DMS53 treated with DMSO at 0.1 percent for 48 hours (cell line): ENCODE results near the gene PTK7.

Experiments
- DNase-seq: peaks from one replicate; lab custom pipeline; 2025; ENCODE audit not compliant: unreplicated experiment; lab: John Stamatoyannopoulos, UW

The PTK7 gene

GRCh38 chr6:43086022-43086658, 10.0 kb downstream of the PTK7 start:
- no peak for DNase-seq

GRCh38 chr6:43088654-43089056, 12.5 kb downstream of the PTK7 start:
- no peak for DNase-seq

DNA sequence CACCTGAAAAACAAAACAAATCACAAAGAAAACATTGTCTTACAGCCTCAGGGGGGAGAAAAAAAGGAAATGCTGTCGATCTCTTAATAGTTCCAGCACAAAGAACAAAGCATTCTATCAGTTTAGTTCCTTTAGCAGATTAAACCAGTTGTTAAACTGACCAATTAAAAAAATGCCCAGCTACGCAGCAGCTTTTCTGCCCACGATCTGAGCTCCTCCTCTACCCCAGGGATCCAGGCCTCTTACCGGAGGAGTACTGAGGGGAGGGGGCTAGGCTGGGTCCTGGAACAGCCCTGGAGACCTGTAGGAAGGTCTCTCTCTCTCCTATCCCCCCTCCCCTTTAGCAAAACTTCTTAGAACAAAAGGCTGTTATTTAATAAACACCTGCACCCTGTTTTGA, 13.4 kb downstream of the PTK7 start:
- no peak for DNase-seq

DNA sequence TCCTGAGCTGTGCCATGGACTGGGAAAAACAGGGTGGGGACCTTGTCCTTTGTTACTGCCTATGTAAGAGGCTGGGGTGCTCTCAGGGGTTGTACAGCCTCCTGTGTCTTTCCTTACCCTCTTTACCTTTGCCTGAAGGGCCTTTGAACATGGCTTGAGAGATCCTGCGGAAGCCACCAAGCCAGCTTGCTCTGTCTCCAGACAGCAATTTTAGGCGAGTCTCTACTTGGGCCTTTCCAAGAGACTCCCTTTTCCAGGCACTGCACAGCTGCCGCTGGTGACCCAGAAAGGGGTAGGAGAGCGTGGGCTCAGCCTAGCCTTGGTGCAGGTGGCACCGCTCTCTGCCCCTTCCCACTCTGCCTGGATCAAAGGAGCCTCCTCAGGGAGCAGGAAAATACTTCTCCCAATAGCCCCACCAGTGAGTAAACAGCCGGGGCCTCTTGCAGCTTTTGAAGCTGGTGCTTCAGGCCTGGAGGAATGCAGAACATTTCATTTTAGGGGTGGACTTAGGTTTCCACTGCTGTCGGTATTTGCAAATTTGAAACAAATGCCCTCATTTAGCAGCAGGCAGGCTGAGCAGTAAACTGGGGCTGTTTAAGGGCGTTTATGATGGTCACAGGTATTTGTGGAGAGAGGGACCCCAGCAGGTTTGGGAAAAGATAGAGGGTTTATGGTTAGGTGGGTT, 13.9 kb downstream of the PTK7 start:
- DNase-seq, result no peak

GRCh38 chr6:43090559-43090956, 14.4 kb downstream of the PTK7 start:
- no peak for DNase-seq

DNA sequence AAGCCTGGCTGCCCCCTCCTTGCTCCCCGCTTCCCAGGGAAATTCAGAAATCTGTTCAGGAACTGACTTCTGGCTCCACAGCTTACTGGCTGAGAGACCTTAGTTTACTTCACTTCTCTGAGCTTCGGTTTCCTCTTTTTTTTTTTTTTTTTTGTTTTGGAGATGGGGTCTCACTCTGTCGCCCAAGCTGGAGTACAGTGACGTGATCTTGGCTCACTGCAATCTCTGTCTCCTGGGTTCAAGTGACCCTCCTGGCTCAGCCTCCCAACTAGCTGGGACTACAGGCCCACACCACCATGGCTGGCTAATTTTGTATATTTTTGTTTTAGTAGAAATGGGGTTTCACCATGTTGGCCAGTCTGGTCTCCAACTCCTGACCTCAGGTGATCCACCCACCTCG, 14.9 kb downstream of the PTK7 start:
- DNase-seq, result no peak

DNA sequence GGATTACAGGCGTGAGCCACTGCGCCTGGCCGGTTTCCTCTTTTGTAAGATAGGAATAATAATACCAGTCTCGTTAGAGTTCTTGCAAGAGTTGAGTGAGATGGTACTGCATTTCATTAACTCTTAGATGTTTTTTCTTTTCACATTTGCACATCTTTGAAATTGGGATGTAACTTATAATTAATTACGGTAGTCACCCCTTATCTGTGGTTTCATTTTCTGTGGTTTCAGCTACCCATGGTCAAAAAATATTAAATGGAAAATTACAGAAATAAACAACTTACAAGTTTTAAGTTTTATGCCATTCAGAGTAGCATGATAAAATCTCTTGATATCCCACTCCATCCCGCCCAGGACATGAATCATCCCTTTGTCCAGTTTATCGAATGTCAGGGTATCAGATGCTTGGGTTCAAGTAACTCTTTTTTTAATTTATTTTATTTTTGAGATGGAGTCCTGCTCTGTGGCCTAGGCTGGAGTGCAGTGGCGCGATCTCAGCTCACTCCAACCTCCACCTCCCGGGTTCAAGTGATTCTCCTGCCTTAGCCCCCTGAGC, 15.4 kb downstream of the PTK7 start:
- DNase-seq, result no peak

- DNase-seq, result no peak
These were observed 16.5 kb downstream of the PTK7 start for GRCh38 chr6:43092635-43093034.

DNA sequence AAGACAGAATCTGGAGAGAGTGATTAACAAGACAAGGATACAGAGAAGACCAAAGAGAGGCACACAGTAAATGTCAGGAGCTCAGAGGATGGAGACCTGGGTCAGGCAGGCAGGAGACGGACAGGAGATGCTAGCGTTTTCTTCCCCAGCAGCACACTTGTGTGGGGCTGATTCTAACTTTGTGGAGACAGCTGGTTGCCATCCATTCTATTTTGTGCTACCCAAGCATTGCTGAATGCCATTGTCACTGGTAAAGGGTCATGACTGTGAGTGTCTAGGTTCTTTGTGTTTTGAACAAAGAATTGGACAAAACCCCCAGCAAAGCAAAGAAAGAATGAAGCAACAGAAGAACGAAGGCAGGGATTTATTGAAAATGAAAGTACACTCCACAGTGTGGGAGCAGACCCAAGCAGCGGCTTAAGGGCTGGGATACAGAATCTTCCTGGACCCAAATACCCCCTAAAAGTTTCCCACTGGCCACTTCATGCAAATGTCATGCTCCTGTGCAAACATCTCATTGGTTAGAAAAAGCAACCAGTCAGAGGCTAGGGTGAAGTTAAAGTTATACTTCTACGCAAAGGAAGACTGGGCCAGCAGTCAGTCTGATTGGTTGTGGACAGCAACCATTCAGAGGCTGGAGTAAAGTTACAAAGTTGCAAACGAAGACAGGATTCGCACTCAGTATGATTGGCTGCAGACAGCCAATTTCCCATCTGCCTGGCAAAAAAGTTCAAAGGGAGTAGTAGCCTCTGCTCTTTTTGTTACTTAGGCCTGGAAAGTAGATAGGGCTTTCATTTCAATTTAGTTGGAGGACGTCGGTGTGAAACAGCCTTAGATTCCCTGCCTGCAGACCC, 17.5 kb downstream of the PTK7 start:
- DNase-seq, result no peak

DNA sequence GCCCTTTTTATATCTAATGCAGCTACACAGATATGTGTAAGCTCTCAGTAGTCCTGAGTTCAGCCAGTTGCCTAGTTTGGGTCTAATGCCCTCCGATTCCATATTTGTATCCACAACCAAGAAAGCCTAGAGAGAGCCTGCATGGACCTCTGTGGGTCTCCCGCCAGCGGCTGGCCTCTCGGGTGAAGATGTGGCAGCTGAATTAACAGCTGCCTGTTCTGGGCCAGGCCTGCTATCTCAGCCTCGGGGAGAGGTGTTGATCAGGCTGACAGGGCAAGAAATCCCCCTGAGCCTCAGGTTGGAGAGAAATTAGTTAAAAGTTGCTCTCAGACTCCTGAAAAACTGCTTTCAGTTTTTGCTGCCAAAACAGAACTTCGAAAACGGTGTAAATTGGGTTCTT, 19.8 kb downstream of the PTK7 start:
- no peak for DNase-seq

DNA sequence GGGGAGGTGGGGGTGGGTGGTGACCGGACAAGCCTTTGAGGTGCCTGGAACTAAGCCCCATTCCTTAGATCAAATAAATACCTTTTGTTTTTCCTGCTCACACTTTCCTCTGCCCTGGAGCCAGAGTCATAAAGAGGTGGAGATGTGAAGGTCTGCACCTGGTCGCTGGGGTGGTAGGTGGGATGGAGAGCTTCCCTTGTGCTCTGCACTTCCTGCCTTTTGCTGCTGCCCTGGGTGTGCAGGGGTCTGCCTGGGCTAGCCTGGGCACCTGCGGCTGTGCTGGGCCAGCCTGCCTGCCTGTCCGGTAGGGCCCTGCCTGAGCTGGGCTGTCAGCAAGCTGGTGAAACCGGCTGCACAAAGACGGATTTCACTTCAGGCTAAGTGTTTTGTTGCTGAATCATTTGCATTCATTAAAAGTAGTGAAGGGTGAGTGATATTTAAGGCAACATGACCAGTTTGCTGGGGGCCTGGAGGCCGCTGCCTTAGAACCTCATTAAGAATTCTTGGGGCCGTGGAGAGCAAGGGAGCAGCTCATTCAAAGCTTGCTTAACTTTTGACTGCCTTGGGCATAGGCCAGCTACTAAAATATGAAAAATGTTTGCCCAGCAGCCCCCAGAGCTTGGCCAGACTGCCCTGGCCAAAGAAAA, 20.5 kb downstream of the PTK7 start:
- DNase-seq, result no peak

- no peak for DNase-seq
These were observed 21.0 kb downstream of the PTK7 start for GRCh38 chr6:43097098-43097489.

DNA sequence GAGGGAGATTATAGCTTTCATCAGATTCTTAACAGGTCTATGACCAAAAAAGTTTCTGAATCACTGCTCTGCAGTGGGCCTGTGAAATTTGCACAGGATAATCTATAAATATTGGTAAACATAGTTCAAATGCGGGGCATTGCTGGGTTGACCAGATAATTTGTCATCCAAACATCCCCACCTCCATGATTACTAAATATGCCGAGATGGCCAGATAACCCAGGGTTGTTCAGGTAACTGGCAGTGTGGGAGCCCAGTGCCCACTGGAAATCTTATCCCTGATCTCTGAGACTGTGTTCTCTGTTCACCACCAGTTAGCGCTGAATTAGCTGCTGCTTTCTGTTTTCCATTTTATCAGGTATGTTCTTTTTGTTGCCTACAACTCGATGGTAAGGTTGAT, 21.4 kb downstream of the PTK7 start:
- no peak for DNase-seq

- DNase-seq, result no peak
These were observed 25.4 kb downstream of the PTK7 start for GRCh38 chr6:43101497-43101896.

GRCh38 chr6:43103253-43103876, 27.3 kb downstream of the PTK7 start:
- DNase-seq, result no peak

DNA sequence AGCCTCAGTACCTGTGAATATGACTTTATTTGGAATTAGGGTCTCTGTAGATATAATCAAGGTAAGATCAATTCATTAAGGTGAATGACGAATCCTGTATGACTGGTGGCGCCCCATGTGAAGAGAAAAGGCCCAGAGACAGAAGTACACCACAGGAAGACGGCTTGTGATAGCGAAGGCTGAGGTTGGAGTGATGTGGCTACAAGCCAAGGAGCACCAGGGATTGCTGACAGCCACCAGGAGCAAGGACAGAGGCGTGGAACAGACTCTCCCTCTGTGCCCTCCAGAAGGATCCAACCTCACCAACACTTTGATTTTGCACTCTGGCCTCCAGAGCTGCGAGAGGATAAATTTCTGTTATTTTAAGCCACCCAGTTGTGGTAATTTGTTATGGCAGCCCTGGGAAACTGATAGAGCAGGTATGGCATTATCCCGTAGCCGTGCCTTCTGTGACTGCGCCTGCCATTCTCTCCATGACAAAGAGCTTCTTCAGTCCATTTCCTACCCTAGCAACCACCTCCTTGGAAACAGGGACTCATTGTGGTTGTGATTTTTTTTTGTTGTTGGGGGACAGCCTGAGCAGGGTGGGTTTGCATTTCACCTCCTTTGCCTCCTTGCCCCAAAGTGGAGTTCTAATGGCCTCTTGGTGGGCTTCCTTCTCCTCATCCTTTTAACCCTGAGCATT, 29.6 kb downstream of the PTK7 start:
- no peak for DNase-seq

DNA sequence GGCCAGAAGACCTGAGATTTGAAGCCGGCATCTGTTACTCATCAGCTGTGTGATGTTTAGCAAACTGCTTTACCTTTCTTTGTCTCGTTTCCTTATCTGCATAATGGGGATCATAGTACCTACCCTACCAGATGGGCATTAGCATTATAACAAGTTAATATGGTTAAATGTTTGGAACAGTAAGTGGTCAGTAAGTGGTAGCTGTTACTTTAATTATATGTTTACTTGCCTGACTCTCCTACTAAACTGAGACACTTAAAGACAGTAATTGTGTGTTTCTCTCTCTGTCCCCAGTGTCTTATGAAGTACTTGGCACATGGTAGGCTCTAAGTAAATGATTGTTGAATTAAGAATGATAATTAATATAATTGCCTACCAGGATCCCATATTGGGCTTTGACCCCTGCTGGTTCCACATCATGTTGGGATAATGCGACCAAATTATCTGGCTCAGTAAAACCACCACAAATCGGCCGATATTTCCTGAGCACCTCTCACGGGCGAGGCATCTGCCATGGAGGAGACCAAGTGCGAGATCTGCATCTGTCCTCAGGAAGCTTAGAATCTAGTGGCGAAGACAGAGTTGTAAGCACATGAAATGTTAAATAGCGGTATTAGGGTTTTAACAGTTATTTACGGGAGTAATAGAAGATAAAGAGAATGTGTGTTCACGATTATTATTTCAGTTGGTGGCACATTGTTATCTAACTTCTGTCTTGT, 31.4 kb downstream of the PTK7 start:
- no peak for DNase-seq

DNA sequence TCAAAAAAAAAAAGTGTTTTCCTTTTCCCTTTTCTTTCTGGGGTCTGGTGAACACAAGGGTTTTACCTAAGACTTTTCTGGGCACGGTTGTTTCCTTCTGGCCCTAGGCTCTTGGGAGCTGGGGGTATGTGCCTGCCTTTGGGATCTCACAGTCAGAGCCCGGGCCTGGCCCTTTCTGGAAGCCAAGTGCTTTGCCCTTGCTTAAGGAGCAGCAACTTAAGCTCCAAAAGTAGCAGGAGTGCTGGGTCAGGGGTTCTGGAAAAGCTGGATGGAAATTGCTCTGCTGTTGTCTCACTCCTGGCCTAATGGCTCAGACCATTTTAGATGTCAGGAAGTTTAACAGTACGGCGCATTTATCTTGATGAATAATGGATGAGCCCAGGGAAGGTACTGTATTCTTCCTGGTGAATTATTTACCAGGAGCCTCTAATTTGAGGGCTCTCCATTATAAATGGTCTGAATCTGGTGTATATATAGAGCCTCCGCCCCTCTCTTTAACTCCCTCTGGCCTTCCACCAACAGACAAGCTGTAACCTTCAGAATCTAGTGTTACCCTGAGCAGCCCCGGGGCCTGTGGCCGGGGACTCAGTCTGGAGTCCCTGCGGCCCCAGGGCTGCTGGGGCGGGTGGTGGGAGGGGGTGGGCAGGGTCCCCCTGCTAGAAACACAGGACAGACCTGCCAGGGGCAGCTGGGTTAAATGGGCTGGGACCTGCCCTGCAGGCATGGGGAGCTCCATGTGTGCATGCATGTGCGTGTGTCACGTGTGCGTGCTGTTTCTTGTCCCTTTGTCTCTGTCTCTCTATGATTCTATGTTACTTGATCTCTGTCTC, 37.5 kb downstream of the PTK7 start:
- peak; percentile 32 for DNase-seq

GRCh38 chr6:43115365-43115764, 39.3 kb downstream of the PTK7 start:
- DNase-seq, result no peak
